ENCODE data around the gene CNNM1.

Gene CNNM1

GRCh38 chr10:99337311-99337811 lies 8.2 kb downstream of the CNNM1 start:
- DNase-seq (ENCODE audit: low read depth in 3 of 3, low spot score in 1 of 3), result no peak

- DNase-seq (ENCODE audit: low read depth in 3 of 3, low spot score in 1 of 3), result no peak
Measured at GRCh38 chr10:99337901-99338300, 8.7 kb downstream of the CNNM1 start.

GRCh38 chr10:99339077-99339476 lies 9.9 kb downstream of the CNNM1 start:
- no peak for DNase-seq (ENCODE audit: low read depth in 3 of 3, low spot score in 1 of 3)

- no peak for DNase-seq (ENCODE audit: low read depth in 3 of 3, low spot score in 1 of 3)
Measured at GRCh38 chr10:99339563-99340047, 10.4 kb downstream of the CNNM1 start.

DNA sequence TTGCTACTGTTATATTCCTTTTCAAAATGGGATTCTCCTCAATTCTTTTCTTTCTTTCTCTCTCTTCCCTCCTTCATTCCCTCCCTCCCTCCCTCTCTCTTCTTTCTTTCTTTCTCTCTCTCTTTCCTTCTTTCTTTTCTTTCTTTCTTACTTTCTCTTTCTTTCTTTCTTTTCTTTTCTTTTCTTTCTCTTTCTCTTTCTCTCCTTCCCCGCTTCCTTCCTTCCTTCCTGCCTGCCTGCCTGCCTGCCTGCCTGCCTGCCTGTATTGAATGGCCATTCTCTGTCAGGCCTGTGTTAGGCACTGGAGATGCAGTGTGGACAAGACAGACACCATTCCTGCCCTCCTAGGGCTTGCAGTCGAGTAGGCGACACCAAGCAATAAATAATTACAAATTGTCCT lies 11.5 kb downstream of the CNNM1 start:
- no peak for DNase-seq (ENCODE audit: low read depth in 3 of 3, low spot score in 1 of 3)

- DNase-seq (ENCODE audit: low read depth in 3 of 3, low spot score in 1 of 3), result no peak
Measured at GRCh38 chr10:99341248-99341647, 12.1 kb downstream of the CNNM1 start.

DNA sequence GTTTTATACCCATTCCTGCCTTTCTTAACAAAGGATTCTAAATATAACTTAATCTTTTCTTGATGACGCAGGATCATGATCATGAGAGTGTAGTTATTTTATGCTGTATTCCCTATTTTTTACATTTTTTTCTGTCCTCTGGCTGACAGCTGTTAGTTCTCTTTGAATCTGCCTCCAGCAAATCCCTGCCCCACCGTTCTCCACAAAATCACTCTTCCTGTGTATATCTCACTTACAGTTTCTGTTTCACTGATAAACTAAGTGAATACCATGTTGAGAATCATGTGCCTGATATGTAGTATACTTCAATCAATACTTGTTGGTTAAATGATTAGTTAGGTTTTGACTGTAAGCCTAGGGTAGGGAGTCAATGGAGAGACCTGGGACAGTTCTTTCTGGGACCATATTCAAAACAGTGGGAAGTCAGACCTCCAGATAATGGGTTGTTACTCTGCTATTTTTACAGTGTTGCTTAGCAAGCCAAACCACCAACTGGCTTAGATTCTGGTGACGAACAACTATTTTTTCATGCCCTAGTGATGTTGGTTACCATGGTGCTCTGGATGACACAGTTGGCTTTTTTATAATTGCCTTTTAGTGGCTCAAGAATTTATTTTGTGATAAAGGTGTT lies 12.8 kb downstream of the CNNM1 start:
- no peak for DNase-seq (ENCODE audit: low read depth in 3 of 3, low spot score in 1 of 3)

GRCh38 chr10:99343262-99343661 lies 14.1 kb downstream of the CNNM1 start:
- DNase-seq (ENCODE audit: low read depth in 3 of 3, low spot score in 1 of 3), result no peak

DNA sequence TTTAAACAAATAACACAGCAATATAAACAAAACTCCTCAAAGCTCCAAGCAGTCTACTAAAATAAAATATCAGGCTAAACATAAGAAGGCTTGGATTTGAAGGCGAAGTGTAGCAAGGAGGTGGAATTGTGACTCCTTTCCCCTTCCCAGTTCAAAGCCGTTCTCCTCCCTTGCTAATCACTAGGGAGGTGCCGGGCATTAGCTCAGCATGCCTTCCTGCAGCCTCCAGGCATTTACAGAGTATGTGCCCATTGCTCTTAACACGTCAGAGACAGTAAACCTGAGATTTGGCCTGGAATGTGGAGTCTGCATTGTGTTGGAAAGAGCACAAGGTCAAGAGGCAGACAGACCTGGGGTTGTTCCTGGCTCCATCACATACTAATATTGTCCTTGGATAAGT lies 15.6 kb downstream of the CNNM1 start:
- no peak for DNase-seq (ENCODE audit: low read depth in 3 of 3, low spot score in 1 of 3)

- no peak for DNase-seq (ENCODE audit: low read depth in 3 of 3, low spot score in 1 of 3)
Measured at GRCh38 chr10:99345350-99345749, 16.2 kb downstream of the CNNM1 start.

DNA sequence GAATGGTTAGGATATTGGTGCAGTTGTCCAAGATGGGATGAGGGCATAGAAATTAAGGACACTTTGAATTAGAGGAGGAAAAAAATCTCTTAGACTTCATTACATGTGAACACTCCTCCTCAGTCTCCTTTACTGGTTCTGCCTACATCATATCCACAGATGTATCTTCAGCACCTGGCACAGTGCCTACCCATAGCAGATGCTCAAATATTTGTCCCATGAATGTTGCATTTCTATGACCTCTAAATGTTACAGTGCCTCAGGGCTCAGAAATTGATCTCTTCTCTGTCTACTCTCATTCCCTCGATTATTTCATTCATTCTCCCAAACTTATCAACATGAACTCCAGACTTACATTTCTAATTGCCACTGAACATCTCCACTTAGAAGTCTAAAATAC lies 17.1 kb downstream of the CNNM1 start:
- DNase-seq (ENCODE audit: low read depth in 3 of 3, low spot score in 1 of 3), result no peak

- DNase-seq (ENCODE audit: low read depth in 3 of 3, low spot score in 1 of 3), result no peak
Measured at GRCh38 chr10:99347672-99348071, 18.5 kb downstream of the CNNM1 start.

DNA sequence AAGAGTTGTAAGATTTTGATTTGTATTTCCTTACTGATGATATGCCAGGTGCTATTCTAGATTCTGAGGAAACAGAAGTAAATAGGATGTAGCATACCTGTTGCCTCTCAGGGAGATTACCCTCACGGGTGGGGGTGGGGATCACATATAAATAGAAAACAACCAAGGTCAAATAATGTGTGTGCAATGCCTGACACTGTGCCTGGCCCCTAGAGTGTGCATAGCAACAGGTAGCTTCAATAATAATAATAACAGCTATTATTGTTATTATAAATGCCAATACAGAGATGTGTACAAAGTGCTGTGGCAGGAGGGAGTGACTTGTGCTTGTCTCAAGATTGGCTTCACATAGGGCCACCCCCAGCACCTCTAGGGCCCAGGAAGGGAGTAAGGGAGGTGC lies 24.0 kb downstream of the CNNM1 start:
- no peak for DNase-seq (ENCODE audit: low read depth in 3 of 3, low spot score in 1 of 3)

- DNase-seq (ENCODE audit: low read depth in 3 of 3, low spot score in 1 of 3), result no peak
Measured at GRCh38 chr10:99357691-99358090, 28.5 kb downstream of the CNNM1 start.

GRCh38 chr10:99358101-99358500 lies 28.9 kb downstream of the CNNM1 start:
- DNase-seq (ENCODE audit: low read depth in 3 of 3, low spot score in 1 of 3), result no peak

DNA sequence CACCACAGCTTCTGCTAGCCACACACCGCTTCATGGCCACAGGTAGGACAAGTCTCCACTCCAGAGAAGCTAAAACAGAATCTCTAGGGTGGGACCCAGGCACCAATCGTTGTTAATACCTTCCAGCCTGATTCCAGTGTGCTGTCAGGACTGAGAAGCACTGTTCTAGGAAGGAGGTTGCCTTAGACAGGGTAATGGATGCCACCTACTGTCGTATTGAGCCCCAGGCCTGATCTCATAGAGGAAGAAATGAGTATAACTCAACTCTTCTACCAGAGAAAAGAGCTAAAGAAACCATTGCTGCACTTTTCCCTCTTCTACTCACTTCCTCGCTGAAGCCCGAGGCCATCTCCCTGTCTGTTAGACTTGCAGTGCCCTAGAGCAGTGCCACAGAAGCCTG lies 31.8 kb downstream of the CNNM1 start:
- DNase-seq (ENCODE audit: low read depth in 3 of 3, low spot score in 1 of 3), result no peak

- DNase-seq (ENCODE audit: low read depth in 3 of 3, low spot score in 1 of 3), result no peak
Measured at GRCh38 chr10:99364125-99364524, 35.0 kb downstream of the CNNM1 start.

- DNase-seq (ENCODE audit: low read depth in 3 of 3, low spot score in 1 of 3), result no peak
Measured at GRCh38 chr10:99365311-99365710, 36.2 kb downstream of the CNNM1 start.

GRCh38 chr10:99365736-99366135 lies 36.6 kb downstream of the CNNM1 start:
- no peak for DNase-seq (ENCODE audit: low read depth in 3 of 3, low spot score in 1 of 3)

DNA sequence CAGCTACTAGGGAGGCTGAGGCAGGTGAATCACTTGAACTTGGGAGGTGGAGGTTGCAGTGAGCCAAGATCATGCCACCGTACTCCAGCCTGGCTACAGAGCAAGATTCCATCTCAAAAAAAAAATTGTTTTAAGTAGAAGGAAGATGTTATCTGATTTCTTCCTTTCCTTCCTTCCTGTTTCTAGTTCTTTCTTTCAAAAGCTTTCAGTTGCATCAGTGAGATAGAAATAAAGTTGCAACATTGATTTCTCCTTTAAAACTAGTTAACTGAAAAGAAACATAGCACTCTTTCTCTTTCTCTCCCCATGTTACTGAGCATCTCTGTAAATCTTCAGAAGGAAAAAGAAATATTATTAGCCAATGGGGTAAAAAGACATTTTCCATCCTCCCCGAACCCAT lies 37.5 kb downstream of the CNNM1 start:
- no peak for DNase-seq (ENCODE audit: low read depth in 3 of 3, low spot score in 1 of 3)

DNA sequence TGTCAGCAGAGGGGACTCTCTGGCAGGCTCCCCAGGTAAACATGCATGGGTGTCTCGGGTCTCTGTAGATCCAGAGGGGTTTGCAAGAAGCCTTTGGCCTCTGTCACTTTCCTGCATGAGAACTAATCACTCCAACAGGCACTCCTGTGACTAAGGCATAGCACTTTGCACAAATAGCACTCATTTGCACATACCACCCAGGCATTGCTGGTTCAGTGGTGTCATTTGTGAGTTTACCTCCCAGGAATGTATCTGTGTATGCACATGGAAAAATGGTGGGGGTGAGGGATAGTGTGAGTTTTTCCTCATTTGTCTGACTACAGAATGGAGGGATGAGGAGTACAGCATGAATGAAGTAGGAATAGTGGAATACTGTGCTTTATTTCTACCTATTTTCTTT lies 39.5 kb downstream of the CNNM1 start:
- DNase-seq (ENCODE audit: low read depth in 3 of 3, low spot score in 1 of 3), result no peak

DNA sequence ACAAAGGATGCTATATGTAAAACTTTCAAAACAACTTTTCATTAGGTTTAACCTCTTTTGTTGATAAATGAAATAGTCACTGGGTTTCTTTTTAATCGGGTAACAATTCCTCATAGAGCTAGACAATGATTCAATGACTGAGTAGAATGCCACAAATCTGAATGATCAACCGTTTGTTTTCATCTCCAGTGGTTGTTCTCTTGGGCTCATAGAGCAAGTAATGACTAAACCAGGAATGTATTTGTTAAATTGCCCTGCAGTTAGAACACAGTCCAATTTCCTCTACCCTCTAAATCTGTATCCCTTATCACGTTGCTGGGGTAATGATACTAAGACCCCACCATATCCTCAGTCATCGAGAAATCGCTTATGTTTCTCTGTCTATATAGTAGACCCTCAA lies 40.0 kb downstream of the CNNM1 start:
- no peak for DNase-seq (ENCODE audit: low read depth in 3 of 3, low spot score in 1 of 3)

GRCh38 chr10:99369551-99369950 lies 40.4 kb downstream of the CNNM1 start:
- DNase-seq (ENCODE audit: low read depth in 3 of 3, low spot score in 1 of 3), result no peak

All from stimulated activated CD4-positive, alpha-beta T cell treated with anti-CD3 and anti-CD28 coated beads, TNF-alpha, amount 100 ng/mL, for 1 hour (primary cell).